ENCODE measurements around the gene SCLY.

The SCLY gene

GRCh38 chr2:238077292-238077691 is 16.5 kb downstream of the SCLY start:
- DNase-seq: no peak

- no peak for DNase-seq
These were observed 19.1 kb downstream of the SCLY start for GRCh38 chr2:238079874-238080327.

DNA sequence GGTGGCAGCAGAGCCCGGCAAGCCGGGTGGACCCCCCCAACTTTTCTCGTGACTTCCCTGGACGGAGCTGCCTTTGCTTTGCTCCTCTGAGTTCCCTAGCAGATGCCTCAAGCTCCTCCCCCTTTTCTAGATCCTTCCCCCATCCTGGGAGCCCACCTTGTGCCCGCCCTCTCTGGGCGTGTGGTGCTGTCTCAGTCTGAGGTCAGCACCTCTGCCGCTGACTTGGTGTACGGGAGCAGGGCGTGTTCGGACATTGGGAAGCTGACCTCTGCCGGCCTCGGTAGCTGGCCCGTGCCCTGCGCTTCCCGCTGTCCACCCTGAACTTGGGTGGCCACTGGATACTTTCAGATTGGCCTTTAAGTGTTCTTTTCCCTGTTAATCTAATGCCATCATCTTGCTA is 19.7 kb downstream of the SCLY start:
- no peak for DNase-seq

- DNase-seq: peak; percentile 13
These were observed 20.3 kb downstream of the SCLY start for GRCh38 chr2:238081150-238081549.

DNA sequence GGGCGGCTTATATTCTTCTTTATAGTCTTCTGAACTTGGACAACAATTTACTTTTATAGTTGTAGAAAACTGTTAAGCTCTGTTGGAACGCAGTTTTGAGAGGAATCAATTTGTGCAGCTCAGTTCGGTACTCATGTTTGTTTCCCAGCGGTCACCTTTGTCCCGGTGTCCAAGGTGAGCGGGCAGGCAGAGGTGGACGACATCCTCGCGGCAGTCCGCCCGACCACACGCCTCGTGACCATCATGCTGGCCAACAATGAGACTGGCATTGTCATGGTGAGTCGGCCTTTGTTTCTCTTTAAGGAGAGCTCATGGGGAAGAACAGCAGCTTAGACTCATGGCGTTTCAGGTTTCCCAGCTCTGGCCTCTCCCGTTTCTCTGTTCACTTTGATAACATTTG is 20.8 kb downstream of the SCLY start:
- no peak for DNase-seq

- no peak for DNase-seq
These were observed 21.4 kb downstream of the SCLY start for GRCh38 chr2:238082151-238082550.

DNA sequence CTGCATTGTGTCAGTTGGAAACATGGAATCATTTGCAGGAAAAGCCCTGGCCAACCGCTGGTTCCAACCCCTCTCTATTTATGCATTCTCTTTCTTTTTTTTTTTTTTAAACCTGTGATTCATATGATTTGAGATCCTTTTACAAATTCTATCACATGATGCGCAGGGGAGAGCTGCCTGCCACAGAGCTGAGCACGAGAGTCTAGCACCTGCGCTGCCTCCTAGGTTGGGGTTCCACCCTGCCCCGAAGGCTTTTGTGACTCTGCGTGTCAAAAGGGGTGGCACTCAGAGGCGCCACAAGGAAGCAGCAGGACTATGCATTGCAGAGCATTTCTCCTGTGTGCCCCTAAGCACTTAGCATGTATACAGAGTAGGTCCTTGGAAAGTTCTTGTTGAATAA is 22.0 kb downstream of the SCLY start:
- no peak for DNase-seq

DNA sequence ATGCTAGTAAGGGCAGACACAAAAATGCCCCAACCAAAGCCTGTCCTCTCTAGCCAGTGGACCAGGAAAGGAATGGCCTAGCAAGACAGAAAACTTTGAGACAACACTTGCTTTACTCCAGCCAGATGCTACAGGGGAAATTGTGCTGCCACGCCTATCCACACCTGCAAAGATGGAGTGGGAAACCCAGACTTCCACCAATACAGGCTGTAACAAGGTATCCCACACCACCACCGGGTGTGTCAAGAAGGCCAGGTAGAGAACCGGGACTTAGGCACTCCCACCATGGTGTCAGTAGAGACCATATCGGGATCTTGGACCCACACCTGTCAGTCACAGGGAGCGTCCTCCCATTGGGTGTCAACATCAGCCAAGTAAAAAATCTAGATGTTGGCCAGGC is 23.1 kb downstream of the SCLY start:
- DNase-seq: no peak

GRCh38 chr2:238084761-238085160 is 24.0 kb downstream of the SCLY start:
- no peak for DNase-seq

- no peak for DNase-seq
These were observed 25.1 kb downstream of the SCLY start for GRCh38 chr2:238085899-238086298.

DNA sequence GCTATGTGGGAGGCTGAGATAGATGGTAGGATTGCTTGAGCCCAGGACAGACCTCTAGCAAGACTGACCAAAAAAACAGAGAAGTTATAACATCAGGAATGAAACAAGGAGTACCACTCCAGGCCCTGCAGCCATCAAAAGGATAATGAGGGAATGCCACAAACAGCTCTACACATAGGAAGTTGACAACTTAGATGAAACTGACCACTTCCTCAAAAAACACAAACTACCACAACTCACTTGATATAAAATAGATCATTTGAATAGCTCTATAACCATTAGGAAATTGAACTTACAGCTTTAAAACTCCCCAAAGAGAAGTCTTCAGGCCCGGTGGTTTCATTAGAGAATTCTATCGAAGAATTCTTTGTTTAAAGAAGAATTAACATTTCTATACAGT is 26.4 kb downstream of the SCLY start:
- DNase-seq: no peak

- no peak for DNase-seq
These were observed 30.1 kb downstream of the SCLY start for GRCh38 chr2:238090887-238091286.

GRCh38 chr2:238091436-238092060 is 30.7 kb downstream of the SCLY start:
- DNase-seq: no peak

DNA sequence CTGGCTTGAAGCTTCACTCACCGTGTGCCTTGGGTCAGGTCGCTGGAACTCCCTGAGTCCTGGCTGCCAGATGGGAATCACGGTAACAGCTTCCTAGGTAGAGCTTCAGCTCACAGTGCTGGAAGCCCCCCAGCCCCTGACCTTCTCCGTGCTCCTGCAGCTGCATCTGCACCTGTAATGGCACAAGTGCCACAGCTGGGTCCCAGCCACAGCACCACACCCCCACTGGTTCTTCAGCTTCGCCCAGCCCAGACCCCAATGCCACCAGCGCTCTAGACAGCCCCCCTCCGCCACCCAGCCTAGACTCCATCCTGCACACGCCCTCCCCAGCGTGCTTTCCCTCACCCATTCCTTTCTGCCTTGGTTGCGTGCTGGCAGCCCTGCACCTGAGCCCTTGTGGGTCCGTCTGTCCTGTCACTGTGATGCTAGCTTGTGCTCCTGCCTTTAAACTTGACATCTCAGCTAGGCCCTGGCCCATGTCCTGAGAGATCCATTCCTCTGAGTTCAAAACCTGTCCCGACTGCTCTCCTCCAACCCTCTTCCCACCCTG is 31.8 kb downstream of the SCLY start:
- DNase-seq: no peak

GRCh38 chr2:238093181-238094140 is 32.7 kb downstream of the SCLY start:
- DNase-seq: no peak

DNA sequence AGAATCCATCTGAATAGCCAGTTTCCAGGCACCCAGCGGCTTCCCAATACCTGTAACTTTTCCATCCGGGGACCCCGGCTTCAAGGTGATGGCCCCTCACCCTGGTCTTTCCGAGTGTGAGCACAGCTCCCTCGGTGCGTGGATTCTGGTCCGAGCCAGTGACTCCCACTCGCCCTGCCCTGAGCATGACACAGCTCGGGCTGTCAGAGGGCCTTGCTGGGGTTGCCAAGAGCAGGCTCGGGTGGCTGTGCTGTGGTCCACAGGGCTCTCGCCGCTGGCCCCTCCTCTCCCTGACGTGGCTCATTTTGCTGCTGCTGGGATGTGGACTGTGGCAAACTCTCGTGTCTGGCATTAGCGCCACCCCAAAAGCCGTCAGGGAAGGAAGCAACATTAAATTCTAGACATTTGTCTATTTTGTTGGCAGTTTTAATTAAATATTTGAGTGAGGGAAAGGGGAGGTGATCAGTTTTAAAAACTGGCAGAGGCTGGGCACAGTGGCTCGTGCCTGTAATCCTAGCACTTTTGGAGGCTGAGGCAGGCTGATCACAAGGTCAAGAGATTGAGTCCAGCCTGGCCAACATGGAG is 33.7 kb downstream of the SCLY start:
- no peak for DNase-seq

DNA sequence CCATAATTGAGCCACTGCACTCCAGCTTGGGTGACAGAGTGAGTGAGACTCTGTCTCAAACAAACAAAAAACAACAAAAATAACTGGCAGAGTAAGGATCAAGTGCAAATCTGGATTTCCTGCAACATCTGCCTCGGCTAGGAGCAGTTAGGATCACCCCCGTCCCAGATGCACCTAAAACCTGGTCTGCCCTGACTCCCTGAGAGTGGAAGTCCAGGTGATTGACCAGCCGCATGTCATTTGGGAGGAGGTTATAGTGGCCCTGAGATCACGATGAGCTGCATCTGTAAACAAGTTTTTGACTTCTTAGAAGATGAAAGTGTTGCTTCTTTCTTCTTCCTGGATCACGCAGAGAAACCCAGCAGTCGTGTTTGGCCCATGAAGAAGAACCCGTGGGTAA is 34.3 kb downstream of the SCLY start:
- DNase-seq: no peak

DNA sequence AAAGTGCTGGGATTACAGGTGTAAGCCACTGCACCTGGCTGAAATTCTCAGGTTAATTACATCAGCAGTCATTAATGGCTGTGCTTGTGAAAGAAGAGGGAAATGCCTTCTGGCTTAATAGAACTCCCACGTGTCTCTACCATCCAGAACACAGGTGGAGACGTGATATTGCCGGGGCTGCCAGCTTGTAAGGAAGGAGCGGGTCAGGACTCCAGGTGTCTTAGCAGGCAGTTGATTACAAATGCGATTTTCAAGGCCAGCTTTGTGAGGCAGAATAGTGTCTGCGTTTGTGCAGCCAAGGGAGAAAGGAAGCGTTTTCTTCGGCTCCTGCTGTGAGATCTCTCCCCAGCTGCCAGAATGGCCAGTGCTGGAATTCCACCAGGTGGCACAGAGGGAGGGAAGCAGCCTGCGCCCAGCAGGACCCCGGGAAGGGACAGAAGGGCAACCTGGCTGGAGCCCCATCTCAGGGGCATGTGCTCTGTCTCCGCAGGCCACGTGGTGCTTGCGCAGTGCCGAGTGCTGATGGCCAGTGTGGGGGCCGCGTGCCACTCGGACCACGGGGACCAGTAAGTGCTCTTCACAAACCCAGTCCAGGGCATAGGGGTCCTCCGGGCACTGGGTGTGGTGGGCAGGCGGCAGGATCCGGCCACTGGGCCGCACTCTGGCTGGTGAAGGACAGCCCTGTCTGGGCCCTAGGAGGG is 35.7 kb downstream of the SCLY start:
- DNase-seq: peak; percentile 66

DNA sequence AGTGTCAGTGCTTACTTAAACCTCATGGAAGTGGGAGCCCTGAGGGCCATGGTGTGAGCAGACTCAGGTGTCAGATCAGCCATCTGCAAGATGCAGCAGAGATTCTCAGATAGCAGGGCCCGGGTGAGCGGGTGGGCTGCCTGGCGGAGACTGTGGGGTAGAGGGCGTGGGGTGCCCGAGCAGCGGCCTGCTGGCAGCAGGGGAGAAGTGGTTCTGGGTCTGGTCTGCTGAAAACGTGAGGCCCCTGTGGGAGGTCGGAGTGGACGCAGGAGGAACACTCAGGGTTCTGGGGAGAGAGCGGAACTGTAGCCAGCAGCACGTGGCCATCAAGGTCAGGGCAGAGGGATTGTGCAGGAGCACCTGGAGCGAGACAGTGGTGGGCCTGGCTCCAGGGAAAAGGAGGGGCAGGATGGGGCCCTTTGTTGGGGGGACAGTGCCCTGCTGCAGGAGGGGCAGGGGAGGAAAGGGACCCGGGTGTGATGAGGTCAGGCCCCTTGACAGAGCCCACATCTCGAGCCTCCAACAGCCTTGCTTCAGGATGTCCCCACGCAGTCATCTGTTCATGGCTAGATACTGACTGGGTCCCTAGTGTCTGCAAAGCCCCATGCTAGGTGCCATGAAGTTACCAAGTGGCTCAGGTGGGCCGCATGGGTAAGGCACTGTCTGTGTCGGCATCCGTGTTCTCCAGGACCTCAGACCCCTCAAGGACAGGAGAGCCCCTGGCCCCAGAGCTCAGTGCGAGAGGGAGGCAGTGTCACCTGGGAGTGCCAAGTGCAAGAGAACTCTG is 36.6 kb downstream of the SCLY start:
- DNase-seq: no peak

GRCh38 chr2:238097988-238098871 is 37.4 kb downstream of the SCLY start:
- no peak for DNase-seq
